GM13977 (cell line): ENCODE measurements around the gene STYXL1.

Experiments
- DNase-seq: peaks from one replicate; pipeline ENCODE4 v3.0.0; 2012; ENCODE audit warnings: low spot score
- in situ Hi-C: fragments of 300-500 bp; cut with MboI; formaldehyde crosslinking; loops from one replicate; pipeline ENCODE4 v1.12.0; 2022; ENCODE audit warnings: low sequenced_read_pairs, low pct_unique_long_range_greater_than_20kb, mixed read lengths, inconsistent platforms; ENCODE audit not compliant: unreplicated experiment
- TF ChIP-seq, protein P1 (sequence below): IDR thresholded peaks from 2 replicates; pipeline ENCODE4 v1.5.1; 2012; ENCODE audit warnings: mild to moderate bottlenecking, control low read depth; ENCODE audit not compliant: insufficient read depth; ENCODE audit errors: extremely low read depth, missing control alignments

Gene STYXL1

GRCh38 chr7:75953431-75953830 lies 94.4 kb downstream of the STYXL1 start:
- in situ Hi-C loops = no loop called here
- TF ChIP-seq, protein P1, sequence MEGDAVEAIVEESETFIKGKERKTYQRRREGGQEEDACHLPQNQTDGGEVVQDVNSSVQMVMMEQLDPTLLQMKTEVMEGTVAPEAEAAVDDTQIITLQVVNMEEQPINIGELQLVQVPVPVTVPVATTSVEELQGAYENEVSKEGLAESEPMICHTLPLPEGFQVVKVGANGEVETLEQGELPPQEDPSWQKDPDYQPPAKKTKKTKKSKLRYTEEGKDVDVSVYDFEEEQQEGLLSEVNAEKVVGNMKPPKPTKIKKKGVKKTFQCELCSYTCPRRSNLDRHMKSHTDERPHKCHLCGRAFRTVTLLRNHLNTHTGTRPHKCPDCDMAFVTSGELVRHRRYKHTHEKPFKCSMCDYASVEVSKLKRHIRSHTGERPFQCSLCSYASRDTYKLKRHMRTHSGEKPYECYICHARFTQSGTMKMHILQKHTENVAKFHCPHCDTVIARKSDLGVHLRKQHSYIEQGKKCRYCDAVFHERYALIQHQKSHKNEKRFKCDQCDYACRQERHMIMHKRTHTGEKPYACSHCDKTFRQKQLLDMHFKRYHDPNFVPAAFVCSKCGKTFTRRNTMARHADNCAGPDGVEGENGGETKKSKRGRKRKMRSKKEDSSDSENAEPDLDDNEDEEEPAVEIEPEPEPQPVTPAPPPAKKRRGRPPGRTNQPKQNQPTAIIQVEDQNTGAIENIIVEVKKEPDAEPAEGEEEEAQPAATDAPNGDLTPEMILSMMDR = no peak
- DNase-seq = no peak

- in situ Hi-C loops = no loop called here
- DNase-seq = no peak
- TF ChIP-seq, protein P1 = no peak
Measured at GRCh38 chr7:75951506-75951905, 96.3 kb downstream of the STYXL1 start.

DNA sequence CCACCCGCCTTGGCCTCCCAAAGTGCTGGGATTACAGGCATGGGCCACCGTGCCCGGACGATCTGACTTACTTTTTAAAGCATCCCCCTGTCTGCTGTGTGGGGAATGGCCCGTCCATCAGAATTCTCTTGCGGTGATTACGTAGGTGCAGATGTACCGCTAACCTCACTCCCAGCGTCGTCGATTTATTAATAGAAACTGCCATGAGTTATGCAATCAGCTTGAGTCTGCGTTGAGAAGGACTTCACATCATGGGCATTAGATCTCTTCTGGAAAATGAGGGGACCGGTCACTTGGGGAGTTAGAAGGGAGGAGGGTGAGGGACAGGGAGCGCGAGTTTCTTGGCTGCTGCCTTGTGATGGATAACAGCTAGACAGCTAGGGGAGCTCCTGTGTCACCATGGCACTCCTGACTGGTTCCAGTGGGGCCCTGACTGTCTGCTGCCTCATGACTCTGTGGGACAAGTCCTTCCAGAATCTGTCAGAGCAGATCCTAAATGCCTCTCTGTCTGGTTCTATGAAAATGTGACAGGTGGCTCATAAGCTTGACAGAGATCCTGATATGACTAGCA lies 97.6 kb downstream of the STYXL1 start:
- DNase-seq = no peak
- in situ Hi-C loops = no loop called here
- TF ChIP-seq, protein P1 = no peak

GRCh38 chr7:75948179-75948578 lies 99.6 kb downstream of the STYXL1 start:
- in situ Hi-C loops = no loop called here
- no peak for DNase-seq
- TF ChIP-seq, protein P1 = no peak
